Ureter (tissue), 1 donor: ENCODE results near the gene SNAP29. TPM values are rescaled to one million over a fixed set of nuclear protein-coding genes. Genes with fewer than 3 reads are reported as not detected.
"Not testable (repeated sequence)": the region's sequence is repeated elsewhere in the genome, so short reads cannot be mapped to it uniquely, and the experiment has no call there.

Experiments used
- DNase-seq: peaks from one replicate; pipeline ENCODE4 v3.0.0-alpha.2; 2020; ENCODE audit warnings: low spot score
- total RNA-seq: library from RNA; stranded (reverse); gene quantifications from one replicate; pipeline ENCODE4 v1.2.4, GENCODE V29; 2023
- donor health status: DM: yes; HTN: yes; CAD: no.

SNAP29 gene
- total RNA-seq, 1 donor from 2014 or later, result 28.7 TPM

DNA sequence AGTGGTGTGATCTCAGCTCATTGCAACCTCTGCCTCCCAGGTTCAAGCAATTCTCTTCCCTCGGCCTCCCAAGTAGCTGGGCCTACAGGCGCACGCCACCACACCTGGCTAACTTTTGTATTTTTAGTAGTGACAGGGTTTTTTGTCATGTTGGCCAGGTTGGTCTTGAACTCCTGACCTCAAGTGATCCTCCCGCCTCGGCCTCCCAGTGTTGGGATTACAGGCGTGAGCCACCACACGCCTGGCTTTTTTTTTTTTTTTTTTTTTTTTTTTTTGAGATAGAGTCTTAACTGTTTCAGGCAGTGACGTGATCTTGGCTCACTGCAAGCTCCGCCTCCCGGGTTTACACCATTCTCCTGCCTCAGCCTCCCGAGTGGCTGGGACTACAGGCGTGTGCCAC is 71.6 kb downstream of the SNAP29 start:
- DNase-seq, result not testable (repeated sequence)

DNA sequence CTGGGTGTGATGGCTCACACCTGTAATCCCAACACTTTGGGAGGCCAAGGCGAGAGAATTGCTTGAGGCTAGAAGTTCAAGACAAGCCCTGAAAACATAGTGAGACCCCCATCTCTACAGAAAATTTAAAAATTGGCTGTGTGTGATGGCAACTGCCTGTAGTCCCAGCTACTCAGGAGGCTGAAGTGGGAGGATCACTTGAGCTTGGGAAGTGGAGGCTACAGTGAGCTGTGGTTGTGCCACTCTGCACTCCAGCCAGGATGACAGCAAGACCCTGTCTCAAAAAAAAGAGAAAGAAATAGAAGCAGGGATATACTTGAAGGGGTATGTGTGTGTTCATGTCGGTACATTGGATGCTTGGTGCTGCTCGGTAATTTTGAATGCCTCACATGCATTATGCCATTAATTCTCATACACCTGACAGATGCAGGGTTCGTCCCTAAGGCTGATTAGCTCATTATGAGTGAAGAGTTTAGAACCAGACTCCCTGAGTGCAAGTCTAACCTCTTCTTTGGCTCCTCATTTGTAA is 72.4 kb downstream of the SNAP29 start:
- no peak for DNase-seq

DNA sequence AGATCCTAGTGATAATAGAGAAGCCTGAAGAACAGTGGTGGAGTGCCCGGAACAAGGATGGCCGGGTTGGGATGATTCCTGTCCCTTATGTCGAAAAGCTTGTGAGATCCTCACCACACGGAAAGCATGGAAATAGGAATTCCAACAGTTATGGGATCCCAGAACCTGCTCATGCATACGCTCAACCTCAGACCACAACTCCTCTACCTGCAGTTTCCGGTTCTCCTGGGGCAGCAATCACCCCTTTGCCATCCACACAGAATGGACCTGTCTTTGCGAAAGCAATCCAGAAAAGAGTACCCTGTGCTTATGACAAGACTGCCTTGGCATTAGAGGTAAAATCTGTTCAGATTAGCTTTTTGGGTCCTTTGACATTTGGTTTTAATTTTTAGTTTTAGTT is 75.1 kb downstream of the SNAP29 start:
- no peak for DNase-seq

GRCh38 chr22:20935049-20935448 is 76.2 kb downstream of the SNAP29 start:
- DNase-seq, result not testable (repeated sequence)

- not testable (repeated sequence) for DNase-seq
Observed at GRCh38 chr22:20935780-20936539, 77.2 kb downstream of the SNAP29 start.

- DNase-seq, result no peak
Observed at GRCh38 chr22:20937031-20937793, 78.4 kb downstream of the SNAP29 start.

DNA sequence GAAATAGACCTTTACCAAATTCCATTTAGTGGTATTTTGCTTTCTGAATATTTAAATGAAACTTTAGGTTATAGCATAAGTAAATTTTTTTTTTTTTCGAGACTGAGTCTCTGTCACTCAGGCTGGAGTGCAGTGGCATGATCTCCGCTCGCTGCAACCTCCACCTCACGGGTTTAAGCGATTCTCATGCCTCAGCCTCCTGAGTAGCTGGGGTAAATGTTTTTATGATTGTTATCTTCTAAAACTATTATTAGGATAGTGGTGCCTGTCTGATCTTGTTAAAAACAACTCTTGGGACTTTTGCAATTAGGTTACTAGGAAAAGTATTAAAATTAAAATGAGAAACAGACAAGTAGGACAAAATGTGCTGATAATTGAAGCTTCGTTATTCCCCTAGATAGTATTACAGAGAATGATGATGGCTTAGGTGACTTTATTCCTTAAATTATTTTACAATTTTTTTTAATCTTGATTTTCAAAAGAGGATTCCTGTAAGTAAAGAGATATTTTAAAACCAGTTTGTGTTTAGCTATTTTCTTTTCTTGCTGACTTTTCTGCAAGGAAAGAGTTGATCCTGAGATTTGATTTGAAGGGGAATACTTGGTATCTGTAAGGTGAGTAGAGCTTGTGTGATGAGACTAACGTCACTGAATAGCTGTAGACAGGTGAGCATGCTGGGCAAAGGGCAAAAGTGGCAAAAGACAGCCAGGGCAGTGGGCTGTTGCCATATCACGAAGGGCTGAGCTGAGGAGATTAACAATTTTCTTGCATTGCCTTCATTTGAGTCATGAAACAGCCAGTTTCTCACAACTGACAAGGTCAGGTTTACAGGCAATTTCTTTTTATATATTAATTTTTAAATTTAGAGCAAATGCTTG is 79.2 kb downstream of the SNAP29 start:
- no peak for DNase-seq

DNA sequence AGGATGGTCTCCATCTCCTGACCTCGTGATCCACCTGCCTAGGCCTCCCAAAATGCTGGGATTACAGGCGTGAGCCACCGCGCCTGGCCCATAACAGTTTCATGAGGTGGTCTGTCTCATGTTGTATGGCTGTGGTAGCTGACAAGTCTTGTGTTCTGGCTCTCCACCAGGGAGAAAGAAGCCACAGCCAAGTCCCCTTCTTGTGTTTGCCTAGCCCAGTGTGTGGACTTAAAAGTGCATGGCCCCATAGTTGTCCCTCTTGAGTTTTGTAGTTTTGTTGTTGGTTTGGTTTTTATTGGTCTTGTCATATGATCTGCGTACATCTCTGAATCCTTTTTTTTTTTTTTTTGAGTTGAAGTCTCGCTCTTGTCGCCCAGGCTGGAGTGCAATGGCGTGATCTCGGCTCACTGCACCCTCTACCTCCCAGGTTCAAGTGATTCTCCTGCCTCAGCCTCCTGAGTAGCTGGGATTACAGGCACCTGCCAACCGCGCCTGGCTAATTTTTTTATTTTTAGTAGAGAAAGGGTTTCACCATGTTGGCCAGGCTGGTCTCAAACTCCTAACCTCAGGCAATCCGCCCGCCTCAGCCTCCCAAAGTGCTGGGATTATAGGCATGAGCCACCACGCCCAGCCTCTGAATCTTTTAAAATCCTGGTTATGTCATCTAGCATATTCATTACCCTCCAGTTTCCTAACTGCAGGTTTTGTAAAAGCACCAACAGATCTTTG is 80.8 kb downstream of the SNAP29 start:
- not testable (repeated sequence) for DNase-seq

DNA sequence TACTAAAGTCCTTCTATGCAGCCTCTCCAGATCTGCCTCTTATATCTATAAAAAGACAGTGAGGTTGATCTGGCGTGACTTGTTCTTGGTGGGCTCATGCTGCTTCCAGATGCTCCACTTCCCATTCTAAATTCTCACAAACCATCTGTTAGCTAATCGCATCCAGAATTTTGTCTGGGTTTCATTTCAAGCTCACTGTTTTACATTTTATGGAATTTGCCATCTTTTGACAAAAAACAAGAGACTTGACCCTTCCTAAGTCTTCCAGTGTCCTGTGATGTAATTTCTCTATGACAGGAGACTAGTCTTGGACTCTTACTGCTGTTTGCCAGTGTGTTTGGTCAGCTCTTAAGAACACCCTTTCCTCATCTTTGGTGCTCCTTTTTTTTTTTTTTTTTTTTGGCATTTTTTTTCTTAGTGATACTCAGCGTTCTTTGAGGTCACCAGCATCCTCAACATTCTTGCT is 81.4 kb downstream of the SNAP29 start:
- no peak for DNase-seq

Other genes with a start within 250 kb of the SNAP29 start
- 0.21 TPM for gene SERPIND1, start 84.9 kb upstream of the SNAP29 start, total RNA-seq
- 129 TPM for gene PI4KA, start 196 bp upstream of the SNAP29 start, total RNA-seq
- gene CRKL, start 58.4 kb downstream of the SNAP29 start, total RNA-seq, result 64.8 TPM
- gene AIFM3, start 108.2 kb downstream of the SNAP29 start, total RNA-seq, result 15.4 TPM
- 79.6 TPM for gene LZTR1, start 123.3 kb downstream of the SNAP29 start, total RNA-seq
- 25.8 TPM for gene THAP7, start 143.1 kb downstream of the SNAP29 start, total RNA-seq
- gene P2RX6, start 156.2 kb downstream of the SNAP29 start, total RNA-seq, result 5.7 TPM
- 8.1 TPM for gene SLC7A4, start 173.6 kb downstream of the SNAP29 start, total RNA-seq
- not detected for gene LRRC74B, start 186.9 kb downstream of the SNAP29 start, total RNA-seq